Measurements from ENCODE around the gene ERBIN. TPM values are rescaled to one million over a fixed set of nuclear protein-coding genes. Genes with fewer than 3 reads are reported as not detected.

ERBIN gene
- total RNA-seq, 1 experiment from 2014 or later: 143 TPM

- Histone ChIP-seq H3K4me1 (replicated peaks; ENCODE audit: insufficient read depth) (no peaks in the 10 kb centered on the region), H3K9me3 (ENCODE audit: insufficient read depth, low read depth) (peaks cover under 1% of the 10 kb centered on the region; the same call in 1 of the 2 replicates), H3K27ac (no peak overlapping the region), H3F3A (ENCODE audit: insufficient read depth, low read depth) (peaks cover 26% of the 10 kb centered on the region; the same call in 1 of the 2 replicates), H3K4me3 (no peak overlapping the region), H4K20me1 (ENCODE audit: insufficient read depth) (peaks cover 50% of the 10 kb centered on the region), H3K4me2 (no peak overlapping the region), H3K9me2 (ENCODE audit: insufficient read depth) (no peaks in the 10 kb centered on the region), H3K79me2 (ENCODE audit: low read depth) (peaks cover 85% of the 10 kb centered on the region), H2AFZ (no peak overlapping the region), H3K27me3 (ENCODE audit: insufficient read depth, low read depth) (no peaks in the 10 kb centered on the region), H3K36me3 (ENCODE audit: low read depth) (peaks cover 31% of the 10 kb centered on the region; the same call in 1 of the 2 replicates)
- TF ChIP-seq CTCF (conservative IDR thresholded peaks at IDR 0.05) (no peak), EZH2 (IDR thresholded peaks at IDR 0.05; ENCODE audit: low read depth) (no peak)
- CTCF ChIA-PET: interaction anchor here (0.6 kb wide), 1 partner anchor 178 kb away, joined by 5 read pairs; no protein-coding TSS in a partner anchor
- BruUV-seq (replicated peaks): no TSS peak
- intact Hi-C loops (cut with micrococcal nuclease; ENCODE audit: unreplicated experiment): no loop called here
- no peak for DNase-seq
- POLR2A ChIA-PET (ENCODE audit: unreplicated experiment): no interaction called here
Observed at GRCh38 chr5:65943771-65944170, 17.4 kb downstream of the ERBIN start.

GRCh38 chr5:65946198-65946745, 19.9 kb downstream of the ERBIN start:
- Histone ChIP-seq H3K27me3 (ENCODE audit: insufficient read depth, low read depth) (no peaks in the 10 kb centered on the region), H3K9me2 (ENCODE audit: insufficient read depth) (no peaks in the 10 kb centered on the region; the same call in 1 of the 2 replicates), H3K79me2 (ENCODE audit: low read depth) (peaks cover 100% of the 10 kb centered on the region), H3F3A (ENCODE audit: insufficient read depth, low read depth) (peaks cover 26% of the 10 kb centered on the region; the same call in 1 of the 2 replicates), H3K4me1 (replicated peaks; ENCODE audit: insufficient read depth) (no peaks in the 10 kb centered on the region), H3K36me3 (ENCODE audit: low read depth) (peaks cover 31% of the 10 kb centered on the region; the same call in 1 of the 2 replicates), H3K27ac (no peak overlapping the region), H3K4me2 (no peak overlapping the region), H3K9me3 (ENCODE audit: insufficient read depth, low read depth) (no peaks in the 10 kb centered on the region), H4K20me1 (ENCODE audit: insufficient read depth) (peaks cover 68% of the 10 kb centered on the region), H2AFZ (no peak overlapping the region), H3K4me3 (no peak overlapping the region)
- intact Hi-C loops (cut with micrococcal nuclease; ENCODE audit: unreplicated experiment): no loop called here
- ChIA-PET POLR2A (ENCODE audit: unreplicated experiment) (interaction anchor here (0.5 to 0.6 kb wide), 2 partner anchors 134 to 225 kb away, joined by 4 to 5 read pairs; no protein-coding TSS in a partner anchor), CTCF (interaction anchor here (0.6 to 0.7 kb wide), 3 partner anchors 55 to 180 kb away, joined by 3 to 6 read pairs (median 3); no protein-coding TSS in a partner anchor)
- TF ChIP-seq CTCF (conservative IDR thresholded peaks at IDR 0.05) (no peak), EZH2 (IDR thresholded peaks at IDR 0.05; ENCODE audit: low read depth) (no peak)
- BruUV-seq (replicated peaks): no TSS peak
- no peak for DNase-seq

- Histone ChIP-seq H4K20me1 (ENCODE audit: insufficient read depth) (peaks cover 73% of the 10 kb centered on the region), H3K27me3 (ENCODE audit: insufficient read depth, low read depth) (no peaks in the 10 kb centered on the region), H3K27ac (no peak overlapping the region), H3K36me3 (ENCODE audit: low read depth) (peaks cover 28% of the 10 kb centered on the region; the same call in 1 of the 2 replicates), H3K79me2 (ENCODE audit: low read depth) (peaks cover 100% of the 10 kb centered on the region), H3K9me2 (ENCODE audit: insufficient read depth) (no peaks in the 10 kb centered on the region; the same call in 1 of the 2 replicates), H3F3A (ENCODE audit: insufficient read depth, low read depth) (peaks cover 13% of the 10 kb centered on the region; the same call in 1 of the 2 replicates), H3K4me2 (no peak overlapping the region), H2AFZ (no peak overlapping the region), H3K4me3 (no peak overlapping the region), H3K4me1 (replicated peaks; ENCODE audit: insufficient read depth) (no peaks in the 10 kb centered on the region), H3K9me3 (ENCODE audit: insufficient read depth, low read depth) (no peaks in the 10 kb centered on the region)
- DNase-seq: no peak
- intact Hi-C loops (cut with micrococcal nuclease; ENCODE audit: unreplicated experiment): no loop called here
- TF ChIP-seq EZH2 (IDR thresholded peaks at IDR 0.05; ENCODE audit: low read depth): no peak
- TF ChIP-seq CTCF (conservative IDR thresholded peaks at IDR 0.05): no peak
- ChIA-PET CTCF (no interaction called here), POLR2A (ENCODE audit: unreplicated experiment) (interaction anchor here (1.0 kb wide), 1 partner anchor 48 kb away, joined by 14 read pairs; no protein-coding TSS in a partner anchor)
- no TSS peak for BruUV-seq (replicated peaks)
Observed at GRCh38 chr5:65948115-65948747, 21.9 kb downstream of the ERBIN start.

Measured in PC-9 (cell line).